H7 (cell line): ENCODE data around the gene FJX1. TPM values are rescaled to one million over a fixed set of nuclear protein-coding genes. Genes with fewer than 3 reads are reported as not detected.

Experiments
- DNase-seq: peaks from one replicate; pipeline ENCODE4 v3.0.0; 2012
- H3K27me3 ChIP-seq: 2 replicates; pipeline ENCODE4 v1.6.0; 2011; ENCODE audit warnings: mild to moderate bottlenecking, low read length; ENCODE audit not compliant: control insufficient read depth, insufficient read depth
- H3K36me3 ChIP-seq: replicated peaks from 2 replicates; pipeline ENCODE4 v1.5.1; 2011; ENCODE audit warnings: low read length; ENCODE audit not compliant: control insufficient read depth, insufficient read depth
- H3K4me3 ChIP-seq: 2 replicates; pipeline ENCODE4 v1.5.1; 2011; ENCODE audit warnings: low read depth, mild to moderate bottlenecking, control low read depth, low read length, moderate library complexity; ENCODE audit not compliant: insufficient read depth
- total RNA-seq: library from RNA; depleted of rRNA; stranded (reverse); fragments of >200 nt; shearing (Covaris generic); gene quantifications from 2 replicates; pipeline ENCODE4 v1.2.3, GENCODE V29; 2014

FJX1 gene
- total RNA-seq, 1 experiment from 2014 or later: 20.6 TPM

DNA sequence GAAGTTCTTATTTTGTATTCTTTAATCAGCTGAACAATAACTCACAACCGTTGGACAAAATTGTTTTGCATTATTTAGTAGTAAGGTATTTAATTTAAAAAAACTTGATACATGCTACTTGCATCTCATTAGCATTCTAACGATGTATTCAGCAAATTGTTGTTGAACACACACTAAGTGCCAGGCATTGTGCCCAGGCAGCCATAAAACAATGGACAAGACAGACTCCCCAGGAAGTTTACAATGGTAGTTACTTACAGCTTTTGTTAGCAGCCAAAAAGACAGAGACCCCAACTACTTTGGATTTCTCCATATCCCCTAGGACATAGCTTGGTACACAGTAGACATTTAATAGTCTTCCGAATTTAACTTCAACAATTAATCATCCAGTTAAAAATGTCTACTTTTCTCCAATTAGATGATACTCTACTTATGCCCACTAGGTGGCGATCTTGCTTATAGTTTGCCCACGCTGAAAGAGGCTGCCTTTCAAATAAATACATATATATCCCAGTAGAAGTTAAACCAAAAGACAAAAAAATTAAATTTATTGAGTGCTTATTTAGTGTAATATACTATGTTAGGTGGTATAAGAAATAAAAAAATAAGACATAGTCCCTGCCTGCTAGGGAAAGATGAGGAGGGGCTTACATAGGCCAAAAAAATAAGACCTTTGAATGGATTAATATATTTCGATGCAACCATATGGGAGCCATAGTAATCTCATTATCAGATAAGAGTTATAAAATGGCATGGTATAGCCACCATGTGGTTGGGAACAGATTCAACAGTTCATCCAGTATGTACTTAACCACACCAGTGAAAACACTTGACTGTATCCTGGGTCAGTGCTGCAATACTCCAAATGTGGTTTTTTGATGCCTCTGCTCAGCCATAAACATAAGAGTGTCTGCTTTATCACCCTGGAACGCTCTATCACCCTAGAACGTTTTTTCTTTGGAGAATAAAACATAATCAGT, 2.0 kb upstream of the FJX1 start:
- DNase-seq: peak; percentile 34

GRCh38 chr11:35617316-35617686, 959 bp upstream of the FJX1 start:
- H3K4me3 ChIP-seq: peak overlapping the region; percentile 60; the same call in 1 of the 2 replicates
- DNase-seq: no peak
- peaks cover 29% of the 10 kb centered on the region for H3K27me3 ChIP-seq
- no peaks in the 10 kb centered on the region for H3K36me3 ChIP-seq

More for the DNA sequence above, 2.0 kb upstream of the FJX1 start:
- H3K27me3 ChIP-seq: peaks cover 29% of the 10 kb centered on the region
- H3K36me3 ChIP-seq: no peaks in the 10 kb centered on the region
- no peak overlapping the region for H3K4me3 ChIP-seq

GRCh38 chr11:35618497-35619115, 346 bp downstream of the FJX1 start:
- Histone ChIP-seq H3K27me3 (peaks cover 29% of the 10 kb centered on the region), H3K36me3 (no peaks in the 10 kb centered on the region), H3K4me3 (peak overlapping the region; percentile 60)
- DNase-seq: peak; percentile 84

DNA sequence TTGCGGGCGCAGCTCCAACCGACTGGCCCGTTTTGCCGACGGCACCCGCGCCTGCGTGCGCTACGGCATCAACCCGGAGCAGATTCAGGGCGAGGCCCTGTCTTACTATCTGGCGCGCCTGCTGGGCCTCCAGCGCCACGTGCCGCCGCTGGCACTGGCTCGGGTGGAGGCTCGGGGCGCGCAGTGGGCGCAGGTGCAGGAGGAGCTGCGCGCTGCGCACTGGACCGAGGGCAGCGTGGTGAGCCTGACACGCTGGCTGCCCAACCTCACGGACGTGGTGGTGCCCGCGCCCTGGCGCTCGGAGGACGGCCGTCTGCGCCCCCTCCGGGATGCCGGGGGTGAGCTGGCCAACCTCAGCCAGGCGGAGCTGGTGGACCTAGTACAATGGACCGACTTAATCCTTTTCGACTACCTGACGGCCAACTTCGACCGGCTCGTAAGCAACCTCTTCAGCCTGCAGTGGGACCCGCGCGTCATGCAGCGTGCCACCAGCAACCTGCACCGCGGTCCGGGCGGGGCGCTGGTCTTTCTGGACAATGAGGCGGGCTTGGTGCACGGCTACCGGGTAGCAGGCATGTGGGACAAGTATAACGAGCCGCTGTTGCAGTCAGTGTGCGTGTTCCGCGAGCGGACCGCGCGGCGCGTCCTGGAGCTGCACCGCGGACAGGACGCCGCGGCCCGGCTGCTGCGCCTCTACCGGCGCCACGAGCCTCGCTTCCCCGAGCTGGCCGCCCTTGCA, 1.0 kb downstream of the FJX1 start:
- H3K4me3 ChIP-seq: peak overlapping the region; percentile 60
- peaks cover 29% of the 10 kb centered on the region for H3K27me3 ChIP-seq
- DNase-seq: peak; percentile 80
- no peaks in the 10 kb centered on the region for H3K36me3 ChIP-seq

GRCh38 chr11:35619855-35620640, 1.8 kb downstream of the FJX1 start:
- Histone ChIP-seq H3K4me3 (peak overlapping the region; percentile 60), H3K36me3 (no peaks in the 10 kb centered on the region), H3K27me3 (peaks cover 29% of the 10 kb centered on the region)
- peak; percentile 82 for DNase-seq

- Histone ChIP-seq H3K27me3 (peaks cover 29% of the 10 kb centered on the region), H3K4me3 (no peak overlapping the region), H3K36me3 (no peaks in the 10 kb centered on the region)
- no peak for DNase-seq
Measured at GRCh38 chr11:35620795-35621194, 2.5 kb downstream of the FJX1 start.

DNA sequence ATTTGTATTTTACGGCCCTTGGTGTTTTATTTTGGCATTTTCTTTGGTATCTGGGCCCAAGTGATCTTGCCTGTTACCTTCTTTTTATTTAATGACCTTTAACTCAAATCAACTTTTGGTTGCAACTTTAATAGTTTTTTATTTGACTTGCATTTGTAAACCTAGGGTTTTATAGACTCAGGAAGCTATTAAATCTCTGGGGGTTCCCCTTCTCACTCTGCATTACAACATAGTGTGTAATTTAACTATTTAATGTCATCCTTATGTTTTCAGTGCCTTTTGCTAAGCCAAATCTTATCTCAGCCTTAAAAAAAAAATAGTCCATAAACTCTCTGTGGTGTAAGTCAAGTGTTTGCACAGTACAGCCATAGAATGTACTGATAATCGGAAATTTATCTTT, 3.4 kb downstream of the FJX1 start:
- no peak for DNase-seq
- no peak overlapping the region for H3K4me3 ChIP-seq
- peaks cover 28% of the 10 kb centered on the region for H3K27me3 ChIP-seq
- no peaks in the 10 kb centered on the region for H3K36me3 ChIP-seq

DNA sequence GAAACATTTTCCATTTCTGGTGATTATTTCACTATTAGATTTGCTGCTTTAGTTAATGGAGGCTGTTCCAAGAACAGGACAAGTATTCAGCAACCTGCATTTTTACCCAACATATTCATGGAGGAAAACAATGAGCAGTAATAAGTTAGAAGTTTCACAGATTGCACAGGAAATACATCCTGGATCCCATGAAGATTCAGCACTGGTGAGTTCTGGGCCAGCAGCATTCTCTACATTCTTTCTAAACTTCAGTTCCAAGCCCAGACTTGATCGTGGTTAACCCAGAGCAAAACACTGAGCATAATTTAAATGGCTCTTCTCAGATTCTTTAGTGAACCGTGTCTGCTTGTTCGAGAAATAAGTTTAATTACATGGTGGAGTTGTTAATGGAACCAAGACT, 3.8 kb downstream of the FJX1 start:
- no peaks in the 10 kb centered on the region for H3K36me3 ChIP-seq
- H3K4me3 ChIP-seq: no peak overlapping the region
- no peak for DNase-seq
- peaks cover 23% of the 10 kb centered on the region for H3K27me3 ChIP-seq

GRCh38 chr11:35623621-35624168, 5.4 kb downstream of the FJX1 start:
- Histone ChIP-seq H3K27me3 (peaks cover 19% of the 10 kb centered on the region), H3K36me3 (no peaks in the 10 kb centered on the region), H3K4me3 (no peak overlapping the region)
- no peak for DNase-seq

DNA sequence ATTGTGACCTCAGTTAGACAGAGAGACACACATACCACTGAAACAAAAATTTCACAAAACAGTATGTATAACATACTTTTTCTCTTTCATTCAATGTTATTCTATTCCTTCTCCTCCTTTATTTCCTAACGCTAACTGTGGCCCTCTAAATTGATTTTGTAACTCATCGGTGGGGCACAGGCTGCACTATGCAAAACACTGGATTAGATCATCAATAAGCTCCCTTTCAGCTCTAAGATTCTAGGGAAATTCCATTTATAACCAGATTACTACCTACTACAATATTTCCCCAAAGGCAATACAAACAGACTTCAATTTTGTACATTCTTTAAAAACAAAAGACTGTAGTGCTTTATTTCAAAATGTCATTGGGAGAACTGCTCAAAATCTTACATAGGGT, 6.1 kb downstream of the FJX1 start:
- DNase-seq: no peak
- Histone ChIP-seq H3K4me3 (no peak overlapping the region), H3K27me3 (peaks cover 13% of the 10 kb centered on the region), H3K36me3 (no peaks in the 10 kb centered on the region)

GRCh38 chr11:35624781-35625180, 6.5 kb downstream of the FJX1 start:
- no peak for DNase-seq
- Histone ChIP-seq H3K36me3 (no peaks in the 10 kb centered on the region), H3K27me3 (peaks cover 8% of the 10 kb centered on the region; the same call in 1 of the 2 replicates), H3K4me3 (no peak overlapping the region)

GRCh38 chr11:35626501-35626900, 8.2 kb downstream of the FJX1 start:
- no peak overlapping the region for H3K4me3 ChIP-seq
- DNase-seq: no peak
- H3K27me3 ChIP-seq: no peaks in the 10 kb centered on the region
- no peaks in the 10 kb centered on the region for H3K36me3 ChIP-seq

DNA sequence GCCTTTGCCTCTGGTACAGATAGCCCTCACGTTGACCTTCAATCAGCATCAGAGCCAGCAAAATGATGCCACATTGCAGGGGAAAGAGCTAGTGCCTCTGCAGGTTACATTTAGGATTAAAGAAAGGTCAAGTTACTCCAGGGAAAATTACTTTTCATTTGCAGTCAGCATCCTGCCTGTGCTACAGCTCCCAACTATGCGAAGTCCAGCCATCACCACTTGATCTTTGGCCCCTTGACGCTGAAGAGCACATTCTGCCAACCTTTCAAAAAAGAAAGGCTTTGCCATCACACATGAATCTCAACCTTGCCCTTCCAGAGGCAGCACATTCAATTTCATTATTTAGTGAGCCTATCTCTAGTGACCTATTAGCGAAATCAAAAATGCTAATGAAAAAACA, 11.3 kb downstream of the FJX1 start:
- H3K4me3 ChIP-seq: no peak overlapping the region
- DNase-seq: no peak
- no peaks in the 10 kb centered on the region for H3K36me3 ChIP-seq
- H3K27me3 ChIP-seq: no peaks in the 10 kb centered on the region

DNA sequence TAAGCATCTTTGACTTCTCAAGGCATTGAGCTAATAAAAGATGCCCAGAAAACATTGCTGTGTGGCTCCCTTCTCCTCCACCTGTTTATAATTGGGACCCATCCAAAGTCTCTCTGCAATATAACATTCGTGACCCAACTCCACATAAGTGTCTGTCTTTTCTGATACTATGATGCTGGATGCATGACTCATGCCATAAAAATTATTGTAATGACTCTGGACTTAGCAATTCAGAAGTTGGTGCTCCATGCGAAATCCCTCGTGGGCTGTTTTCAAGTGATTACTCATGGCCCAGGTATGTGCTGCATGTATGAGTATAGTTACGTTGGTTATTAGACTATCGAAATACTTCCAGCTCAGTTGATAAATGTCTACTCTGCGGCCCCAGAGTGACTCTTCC, 11.7 kb downstream of the FJX1 start:
- no peaks in the 10 kb centered on the region for H3K27me3 ChIP-seq
- H3K4me3 ChIP-seq: no peak overlapping the region
- H3K36me3 ChIP-seq: no peaks in the 10 kb centered on the region
- DNase-seq: no peak
